CD14-positive monocyte (primary cell): Measurements from ENCODE around the gene RPS6KA2. TPM values are rescaled to one million over a fixed set of nuclear protein-coding genes. Genes with fewer than 3 reads are reported as not detected.

Experiments used
- DNase-seq, 3 donors: peaks; one replicate each; pipeline ENCODE4 v3.0.0-alpha.2; 2011 to 2022
- H2AFZ ChIP-seq: 2 replicates; pipeline ENCODE4 v1.6.0; 2012; ENCODE audit warnings: mild to moderate bottlenecking, low read depth, low read length, inconsistent platforms; ENCODE audit not compliant: insufficient read depth, poor library complexity, severe bottlenecking
- H3K27ac ChIP-seq, 2 donors: 1 replicate in 1 of 2; 2 replicates in 1 of 2; pipeline ENCODE4 v1.5.1; 2012 to 2013; ENCODE audit warnings: low read length in 2 of 2, control low read depth in 1 of 2, inconsistent platforms in 1 of 2, low read depth in 1 of 2, mild to moderate bottlenecking in 1 of 2
- H3K27me3 ChIP-seq, 2 donors: one replicate each; pipeline versions ENCODE4 v1.6.0 to v1.6.1; 2011 to 2013; ENCODE audit warnings: low read length in 2 of 2; ENCODE audit not compliant: control insufficient read depth in 2 of 2, insufficient read depth in 2 of 2
- H3K36me3 ChIP-seq, 2 donors: replicated peaks in 1 of 2; 1 replicate in 1 of 2; 2 replicates in 1 of 2; pipeline versions ENCODE4 v1.5.1 to v1.6.1; 2012 to 2013; ENCODE audit warnings: low read length in 2 of 2, control low read depth in 1 of 2, inconsistent platforms in 1 of 2, mild to moderate bottlenecking in 1 of 2; ENCODE audit not compliant: insufficient read depth in 2 of 2, control insufficient read depth in 1 of 2
- H3K4me1 ChIP-seq, 2 donors: 1 replicate in 1 of 2; 2 replicates in 1 of 2; pipeline versions ENCODE4 v1.5.1 to v1.6.1; 2012 to 2013; ENCODE audit warnings: low read length in 2 of 2, control low read depth in 1 of 2, inconsistent platforms in 1 of 2, mild to moderate bottlenecking in 1 of 2, moderate library complexity in 1 of 2; ENCODE audit not compliant: insufficient read depth in 2 of 2, control insufficient read depth in 1 of 2
- H3K4me2 ChIP-seq: replicated peaks from 2 replicates; pipeline ENCODE3; 2012; ENCODE audit warnings: low read length, moderate library complexity, mild to moderate bottlenecking; ENCODE audit not compliant: poor library complexity, severe bottlenecking; ENCODE audit errors: extremely low read depth
- H3K4me3 ChIP-seq, 3 experiments: fragments of 200-600 bp in 1 of 3; sonication (generic) in 1 of 3; replicated peaks in 1 of 3; 1 replicate in 2 of 3; 2 replicates in 1 of 3; pipeline ENCODE4 v1.5.1; 2011 to 2013; ENCODE audit warnings: low read length in 3 of 3, mild to moderate bottlenecking in 3 of 3, control low read depth in 2 of 3, low read depth in 2 of 3, inconsistent platforms in 1 of 3, moderate library complexity in 1 of 3
- H3K79me2 ChIP-seq: 2 replicates; pipeline ENCODE4 v1.6.0; 2012; ENCODE audit warnings: mild to moderate bottlenecking, control low read depth, inconsistent platforms, low read length, moderate library complexity; ENCODE audit not compliant: insufficient read depth
- H3K9ac ChIP-seq: 2 replicates; pipeline ENCODE4 v1.6.0; 2017; ENCODE audit warnings: low read length, mild to moderate bottlenecking; ENCODE audit not compliant: insufficient read depth, poor library complexity, severe bottlenecking
- H3K9me3 ChIP-seq, 2 donors: replicated peaks in 1 of 2; 1 replicate in 1 of 2; 2 replicates in 1 of 2; pipeline versions ENCODE4 v1.5.1 to v1.6.1; 2012 to 2013; ENCODE audit warnings: low read length in 2 of 2, control low read depth in 1 of 2; ENCODE audit not compliant: control insufficient read depth in 1 of 2, insufficient read depth in 1 of 2
- H4K20me1 ChIP-seq: 2 replicates; pipeline ENCODE4 v1.6.0; 2012; ENCODE audit warnings: mild to moderate bottlenecking, low read length, control low read depth, moderate library complexity; ENCODE audit not compliant: insufficient read depth
- H3K27ac Mint-ChIP-seq, 7 donors: one replicate each; pipeline ENCODE4 v1.8.0; 2020; ENCODE audit warnings: mild to moderate bottlenecking in 7 of 7, mixed read lengths in 7 of 7, moderate library complexity in 6 of 7, inconsistent platforms in 2 of 7
- H3K27me3 Mint-ChIP-seq, 3 donors: one replicate each; pipeline ENCODE4 v1.8.0; 2021 to 2022; ENCODE audit warnings: low read depth in 3 of 3, mild to moderate bottlenecking in 3 of 3, mixed read lengths in 3 of 3, moderate library complexity in 3 of 3, inconsistent platforms in 1 of 3
- H3K36me3 Mint-ChIP-seq, 2 donors: one replicate each; pipeline ENCODE4 v1.8.0; 2020; ENCODE audit warnings: mixed read lengths in 2 of 2, inconsistent platforms in 1 of 2, mild to moderate bottlenecking in 1 of 2
- H3K4me1 Mint-ChIP-seq: one replicate; pipeline ENCODE4 v1.8.0; 2020; ENCODE audit warnings: mild to moderate bottlenecking, mixed read lengths
- H3K4me3 Mint-ChIP-seq, 2 donors: one replicate each; pipeline ENCODE4 v1.8.0; 2020; ENCODE audit warnings: mild to moderate bottlenecking in 2 of 2, mixed read lengths in 2 of 2, moderate library complexity in 1 of 2
- H3K9me3 Mint-ChIP-seq, 7 donors: one replicate each; pipeline ENCODE4 v1.8.0; 2020 to 2022; ENCODE audit warnings: mixed read lengths in 7 of 7, mild to moderate bottlenecking in 6 of 7, moderate library complexity in 6 of 7, inconsistent platforms in 2 of 7
- CTCF ChIP-seq: fragments of 200-600 bp; IDR thresholded peaks from one replicate; pipeline ENCODE4 v1.8.0; 2022; ENCODE audit warnings: antibody characterized with exemption, mild to moderate bottlenecking
- WGBS: methylation state at CpG from one replicate; pipeline ENCODE4 v1.1.5; 2013; ENCODE audit warnings: missing lambda C conversion rate; ENCODE audit not compliant: insufficient coverage; 5-methylcytosine and 5-hydroxymethylcytosine counted together
- intact Hi-C, 2 donors: fragments of 100-400 bp; cut with micrococcal nuclease; formaldehyde crosslinking; loops; one replicate each; pipeline versions ENCODE4 v1.15.0 to v1.15.1; 2023
- polyA plus RNA-seq, 3 donors: library from polyadenylated mRNA; depleted of rRNA in 1 of 3; unstranded in 2 of 3; stranded (reverse) in 1 of 3; fragments of 300-500 nt in 2 of 3; fragments of >200 nt in 1 of 3; fragmentation: Illumina TruSeq in 2 of 3; gene quantifications; 1 replicate in 2 of 3; 2 replicates in 1 of 3; pipeline ENCODE4 v1.2.3, GENCODE V29; 2012 to 2021

The RPS6KA2 gene
- polyA plus RNA-seq, 3 donors, result 1.4 to 3.1 (median 1.9) TPM

- peaks cover 0 to 4% of the 10 kb centered on the region in 2 donors for H3K9me3 ChIP-seq
- no peaks in the 10 kb centered on the region for H3K79me2 ChIP-seq
- DNase-seq, result no peak
- no peaks in the 10 kb centered on the region for H3K4me1 ChIP-seq
- no peak overlapping the region for H3K27ac ChIP-seq
- H3K4me3 ChIP-seq, result no peak overlapping the region
- no peak overlapping the region for H2AFZ ChIP-seq
- intact Hi-C loops, result no loop called here
- no peaks in the 10 kb centered on the region for H4K20me1 ChIP-seq
- H3K27me3 ChIP-seq, result no peaks in the 10 kb centered on the region
- H3K36me3 ChIP-seq, result no peaks in the 10 kb centered on the region
- WGBS, result no CpG with 5 or more reads among the region's 9 CpGs
- H3K4me2 ChIP-seq, result no peak overlapping the region
- Mint-ChIP-seq H3K4me3 (no peak overlapping the region), H3K36me3 (peaks cover 0 to 5% of the 10 kb centered on the region in 2 donors), H3K27me3 (peaks cover 0 to 2% (median 2%) of the 10 kb centered on the region in 3 donors), H3K4me1 (no peaks in the 10 kb centered on the region), H3K9me3 (peaks cover 0 to 3% (median 1%) of the 10 kb centered on the region in 7 donors), H3K27ac (peak overlapping the region in 1 of 7 donors; percentile 7)
- TF ChIP-seq CTCF, result no peak
- no peak overlapping the region for H3K9ac ChIP-seq
Observed at GRCh38 chr6:166525567-166525966, 101.5 kb downstream of the RPS6KA2 start.

- H3K4me2 ChIP-seq, result no peak overlapping the region
- no peaks in the 10 kb centered on the region for H3K4me1 ChIP-seq
- no peak overlapping the region for H3K27ac Mint-ChIP-seq
- no peaks in the 10 kb centered on the region for H3K36me3 ChIP-seq
- no peak overlapping the region for H2AFZ ChIP-seq
- no peak overlapping the region for H3K4me3 Mint-ChIP-seq
- no peak overlapping the region for H3K4me3 ChIP-seq
- no peaks in the 10 kb centered on the region for H3K79me2 ChIP-seq
- no peak for TF ChIP-seq CTCF
- H3K9me3 ChIP-seq, result peaks cover 0 to 6% of the 10 kb centered on the region in 2 donors
- H3K9me3 Mint-ChIP-seq, result peaks cover 0 to 6% (median 3%) of the 10 kb centered on the region in 7 donors
- H3K9ac ChIP-seq, result no peak overlapping the region
- intact Hi-C loops, result no loop called here
- H4K20me1 ChIP-seq, result no peaks in the 10 kb centered on the region
- H3K4me1 Mint-ChIP-seq, result no peaks in the 10 kb centered on the region
- DNase-seq, result no peak
- WGBS, result 94% methylated on average over 12 of the region's 16 CpGs
- no peak overlapping the region for H3K27ac ChIP-seq
- no peaks in the 10 kb centered on the region for H3K36me3 Mint-ChIP-seq
- H3K27me3 ChIP-seq, result no peaks in the 10 kb centered on the region
- H3K27me3 Mint-ChIP-seq, result peaks cover 0 to 2% (median 0%) of the 10 kb centered on the region in 3 donors
Observed at GRCh38 chr6:166523782-166524559, 103.1 kb downstream of the RPS6KA2 start.
